GM12875 (cell line): Measurements from ENCODE around the gene BMP5.

Source experiments
- H3K4me3 ChIP-seq: one replicate; pipeline ENCODE4 v1.5.1; 2011; ENCODE audit warnings: low read depth, low read length, control low read depth
- CTCF ChIP-seq: IDR thresholded peaks from 2 replicates; pipeline ENCODE4 v1.5.1; 2011; ENCODE audit warnings: low read depth, mild to moderate bottlenecking, control low read depth, inconsistent platforms, low read length, moderate library complexity, borderline replicate concordance; ENCODE audit not compliant: insufficient read depth

The BMP5 gene

DNA sequence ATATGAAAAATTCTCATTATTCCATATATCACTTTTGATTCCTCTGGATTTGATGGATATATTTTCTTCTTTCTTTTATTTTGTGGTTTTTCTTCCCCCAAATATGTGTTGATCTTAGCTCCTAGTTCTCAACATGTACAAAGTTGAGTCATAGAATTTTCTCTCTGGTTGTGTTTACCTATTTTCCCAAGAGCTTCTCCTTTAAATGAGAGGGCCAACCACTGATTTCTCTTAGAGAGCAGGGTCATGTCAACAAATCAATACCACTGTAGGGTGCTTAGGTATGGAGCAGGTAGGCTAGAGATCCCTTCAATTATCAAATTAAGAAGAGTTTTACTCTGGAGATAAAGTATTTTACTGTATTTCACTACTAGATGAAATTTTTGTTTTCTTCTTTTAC is 145.7 kb downstream of the BMP5 start:
- H3K4me3 ChIP-seq: no peak overlapping the region
- TF ChIP-seq CTCF: no peak

GRCh38 chr6:55726144-55726543 is 149.2 kb downstream of the BMP5 start:
- H3K4me3 ChIP-seq: no peak overlapping the region
- TF ChIP-seq CTCF: no peak

- TF ChIP-seq CTCF: no peak
- H3K4me3 ChIP-seq: no peak overlapping the region
Measured at GRCh38 chr6:55714831-55715230, 160.6 kb downstream of the BMP5 start.

DNA sequence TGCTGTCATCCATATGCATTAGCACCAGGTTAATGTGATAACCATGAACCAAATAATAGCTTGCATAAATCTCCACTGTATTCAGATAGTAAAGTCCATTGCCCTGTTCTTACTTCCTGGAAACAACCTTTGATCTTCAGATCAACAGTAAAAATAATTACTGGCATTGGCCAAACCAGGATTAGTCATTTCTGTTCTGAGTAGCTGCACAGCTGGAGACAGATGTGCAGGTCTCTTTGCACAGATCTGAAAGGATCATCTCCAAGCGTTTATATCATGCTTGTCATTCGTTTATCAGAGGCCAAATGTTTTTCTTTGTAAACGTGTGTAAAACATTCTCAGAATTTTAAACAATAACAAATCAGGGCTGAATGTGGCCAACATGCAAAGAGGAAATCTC is 162.0 kb downstream of the BMP5 start:
- no peak for TF ChIP-seq CTCF
- H3K4me3 ChIP-seq: no peak overlapping the region

- no peak for TF ChIP-seq CTCF
- no peak overlapping the region for H3K4me3 ChIP-seq
Measured at GRCh38 chr6:55708711-55709110, 166.7 kb downstream of the BMP5 start.

- TF ChIP-seq CTCF: no peak
- H3K4me3 ChIP-seq: no peak overlapping the region
Measured at GRCh38 chr6:55705451-55706440, 169.6 kb downstream of the BMP5 start.

DNA sequence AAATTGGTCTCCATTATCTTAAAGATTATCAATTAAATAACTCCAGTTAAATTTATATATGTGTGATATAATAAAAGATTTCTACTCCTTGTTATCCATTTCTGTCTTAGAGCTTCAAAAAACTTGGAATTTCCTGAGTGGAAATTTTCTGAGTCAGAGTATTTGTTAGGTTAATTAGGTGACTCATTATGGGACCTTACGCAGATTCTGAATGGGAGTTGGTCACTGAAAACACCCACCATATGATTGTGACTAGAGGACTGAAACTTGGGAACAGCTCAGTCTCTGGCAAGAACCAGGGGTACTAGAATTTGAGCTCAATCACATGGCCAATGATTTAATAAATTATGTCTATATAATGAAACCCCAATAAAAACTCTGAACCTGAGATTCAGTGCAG is 171.0 kb downstream of the BMP5 start:
- H3K4me3 ChIP-seq: no peak overlapping the region
- no peak for TF ChIP-seq CTCF
